ENCODE data around the gene ROMO1. TPM values are rescaled to one million over a fixed set of nuclear protein-coding genes. Genes with fewer than 3 reads are reported as not detected.

The ROMO1 gene
- total RNA-seq, 2 donors from 2014 or later, result 196 to 243 TPM

Other genes starting within 250 kb of the ROMO1 start
- 10 to 100 TPM; 28.7 to 29.2 TPM for gene CEP250, start 243.8 kb upstream of the ROMO1 start, total RNA-seq
- gene C20orf173, start 169.8 kb upstream of the ROMO1 start, total RNA-seq, result not detected
- 100 to 1,000 TPM; 119 to 188 TPM for gene ERGIC3, start 157.3 kb upstream of the ROMO1 start, total RNA-seq
- 1 to 10 TPM in 1 of 2 donors, not detected in 1; 1.5 TPM for gene SPAG4, start 83.6 kb upstream of the ROMO1 start, total RNA-seq
- 100 to 1,000 TPM; 125 to 126 TPM for gene CPNE1, start 34.5 kb upstream of the ROMO1 start, total RNA-seq
- gene RBM12, start 34.5 kb upstream of the ROMO1 start, total RNA-seq, result 10 to 100 TPM; 21.7 to 43.4 TPM
- 10 to 100 TPM; 11.5 to 19.4 TPM for gene NFS1, start 53 bp upstream of the ROMO1 start, total RNA-seq
- gene RBM39, start 42.9 kb downstream of the ROMO1 start, total RNA-seq, result 100 to 1,000 TPM; 232 to 413 TPM
- 10 to 100 TPM; 35.8 to 46.8 TPM for gene PHF20, start 72.6 kb downstream of the ROMO1 start, total RNA-seq

Measured in thoracic aorta (tissue), 2 donors.